Activated CD8-positive, alpha-beta memory T cell treated with anti-CD3 and anti-CD28 coated beads, Interleukin-2, amount 50 U/mL, for 48 hours (primary cell): ENCODE data around the gene OR6Q1.

ENCODE experiments used
- DNase-seq: peaks from one replicate; pipeline ENCODE4 v3.0.0-alpha.2; 2020

OR6Q1 gene

GRCh38 chr11:58058276-58059006, 27.7 kb downstream of the OR6Q1 start:
- DNase-seq, result no peak

GRCh38 chr11:58059007-58059350, 28.2 kb downstream of the OR6Q1 start:
- no peak for DNase-seq

GRCh38 chr11:58060535-58060934, 29.8 kb downstream of the OR6Q1 start:
- DNase-seq, result no peak

- DNase-seq, result no peak
Observed at GRCh38 chr11:58060939-58061672, 30.4 kb downstream of the OR6Q1 start.

- no peak for DNase-seq
Observed at GRCh38 chr11:58061813-58062212, 31.1 kb downstream of the OR6Q1 start.

GRCh38 chr11:58067685-58068084, 36.9 kb downstream of the OR6Q1 start:
- DNase-seq, result no peak

- DNase-seq, result no peak
Observed at GRCh38 chr11:58068655-58069054, 37.9 kb downstream of the OR6Q1 start.

GRCh38 chr11:58070585-58070984, 39.8 kb downstream of the OR6Q1 start:
- no peak for DNase-seq

- DNase-seq, result no peak
Observed at GRCh38 chr11:58075781-58076180, 45.0 kb downstream of the OR6Q1 start.
